ENCODE results near the gene UNC93A. TPM values are rescaled to one million over a fixed set of nuclear protein-coding genes. Genes with fewer than 3 reads are reported as not detected.

UNC93A gene
- total RNA-seq, 1 donor from 2014 or later: not detected

- Mint-ChIP-seq H3K36me3 (ENCODE audit: unreplicated experiment) (no peaks in the 10 kb centered on the region), H3K9me3 (ENCODE audit: unreplicated experiment) (no peaks in the 10 kb centered on the region), H3K27me3 (ENCODE audit: unreplicated experiment) (peaks cover 48% of the 10 kb centered on the region), H3K4me1 (ENCODE audit: unreplicated experiment) (peaks cover 2% of the 10 kb centered on the region), H3K27ac (ENCODE audit: unreplicated experiment) (no peak overlapping the region), H3K4me3 (ENCODE audit: unreplicated experiment) (no peak overlapping the region)
- TF ChIP-seq CTCF (IDR thresholded peaks at IDR 0.05): no peak
- DNase-seq (ENCODE audit: extremely low spot score, unreplicated experiment): no peak
Observed at GRCh38 chr6:167345960-167346359, 54.8 kb downstream of the UNC93A start.

- H3K27me3 Mint-ChIP-seq (ENCODE audit: unreplicated experiment): peaks cover 48% of the 10 kb centered on the region
- H3K4me1 Mint-ChIP-seq (ENCODE audit: unreplicated experiment): peaks cover 9% of the 10 kb centered on the region
- TF ChIP-seq CTCF (IDR thresholded peaks at IDR 0.05): no peak
- H3K27ac Mint-ChIP-seq (ENCODE audit: unreplicated experiment): no peak overlapping the region
- no peaks in the 10 kb centered on the region for H3K9me3 Mint-ChIP-seq (ENCODE audit: unreplicated experiment)
- no peaks in the 10 kb centered on the region for H3K36me3 Mint-ChIP-seq (ENCODE audit: unreplicated experiment)
- DNase-seq (ENCODE audit: extremely low spot score, unreplicated experiment): peak; percentile 21
- H3K4me3 Mint-ChIP-seq (ENCODE audit: unreplicated experiment): no peak overlapping the region
Observed at GRCh38 chr6:167347226-167347625, 56.1 kb downstream of the UNC93A start.

- no peak for TF ChIP-seq CTCF (IDR thresholded peaks at IDR 0.05)
- peak; percentile 19 for DNase-seq (ENCODE audit: extremely low spot score, unreplicated experiment)
- Mint-ChIP-seq H3K4me1 (ENCODE audit: unreplicated experiment) (peaks cover 9% of the 10 kb centered on the region), H3K4me3 (ENCODE audit: unreplicated experiment) (peak overlapping the region; percentile 69), H3K27ac (ENCODE audit: unreplicated experiment) (no peak overlapping the region), H3K36me3 (ENCODE audit: unreplicated experiment) (no peaks in the 10 kb centered on the region), H3K27me3 (ENCODE audit: unreplicated experiment) (peaks cover 45% of the 10 kb centered on the region), H3K9me3 (ENCODE audit: unreplicated experiment) (peaks cover 8% of the 10 kb centered on the region)
Observed at GRCh38 chr6:167349631-167350274, 58.6 kb downstream of the UNC93A start.

GRCh38 chr6:167350275-167350696 is 59.2 kb downstream of the UNC93A start:
- peak; percentile 54 for DNase-seq (ENCODE audit: extremely low spot score, unreplicated experiment)
- peaks cover 9% of the 10 kb centered on the region for H3K4me1 Mint-ChIP-seq (ENCODE audit: unreplicated experiment)
- H3K4me3 Mint-ChIP-seq (ENCODE audit: unreplicated experiment): peak overlapping the region; percentile 69
- H3K27me3 Mint-ChIP-seq (ENCODE audit: unreplicated experiment): peaks cover 39% of the 10 kb centered on the region
- TF ChIP-seq CTCF (IDR thresholded peaks at IDR 0.05): no peak
- no peak overlapping the region for H3K27ac Mint-ChIP-seq (ENCODE audit: unreplicated experiment)
- no peaks in the 10 kb centered on the region for H3K36me3 Mint-ChIP-seq (ENCODE audit: unreplicated experiment)
- peaks cover 8% of the 10 kb centered on the region for H3K9me3 Mint-ChIP-seq (ENCODE audit: unreplicated experiment)

- DNase-seq (ENCODE audit: extremely low spot score, unreplicated experiment): peak; percentile 88
- Mint-ChIP-seq H3K27me3 (ENCODE audit: unreplicated experiment) (peaks cover 39% of the 10 kb centered on the region), H3K36me3 (ENCODE audit: unreplicated experiment) (no peaks in the 10 kb centered on the region), H3K4me3 (ENCODE audit: unreplicated experiment) (peak overlapping the region; percentile 69), H3K27ac (ENCODE audit: unreplicated experiment) (no peak overlapping the region), H3K9me3 (ENCODE audit: unreplicated experiment) (peaks cover 8% of the 10 kb centered on the region), H3K4me1 (ENCODE audit: unreplicated experiment) (peaks cover 9% of the 10 kb centered on the region)
- peak; percentile 80 for TF ChIP-seq CTCF (IDR thresholded peaks at IDR 0.05)
Observed at GRCh38 chr6:167350731-167351655, 59.9 kb downstream of the UNC93A start.

Data from osteocyte (in vitro differentiated cells).